Activated gamma-delta T cell (primary cell): ENCODE measurements around the gene CISH.

Source experiments
- DNase-seq: peaks from one replicate; lab custom pipeline; 2025; lab: John Stamatoyannopoulos, UW
- total RNA-seq, 2 donors: gene quantifications; one replicate each; lab custom pipeline; 2026; lab: John Stamatoyannopoulos, UW

The CISH gene
- total RNA-seq, result 157 to 233 reads per million in 2 donors

GRCh38 chr3:50611464-50612233 is at the start of gene CISH:
CISH (minus strand) TSS chr3:50611774; CDS start chr3:50611650, 124 bp downstream.
- DNase-seq, result peak; percentile 87

GRCh38 chr3:50660386-50660785 is 48.8 kb upstream of the CISH start:
- no peak for DNase-seq

GRCh38 chr3:50658831-50659230 is 47.3 kb upstream of the CISH start:
- no peak for DNase-seq

GRCh38 chr3:50658416-50658815 is 46.8 kb upstream of the CISH start:
- DNase-seq, result no peak

GRCh38 chr3:50657816-50658215 is 46.2 kb upstream of the CISH start:
- no peak for DNase-seq

- no peak for DNase-seq
Observed at GRCh38 chr3:50657407-50657806, 45.8 kb upstream of the CISH start.

- no peak for DNase-seq
Observed at GRCh38 chr3:50656417-50657195, 45.0 kb upstream of the CISH start.

GRCh38 chr3:50655009-50655830 is 43.6 kb upstream of the CISH start:
- no peak for DNase-seq

- DNase-seq, result no peak
Observed at GRCh38 chr3:50653937-50654595, 42.5 kb upstream of the CISH start.

GRCh38 chr3:50652709-50653108 is 41.1 kb upstream of the CISH start:
- no peak for DNase-seq

- DNase-seq, result no peak
Observed at GRCh38 chr3:50651920-50652529, 40.5 kb upstream of the CISH start.

GRCh38 chr3:50651445-50651844 is 39.9 kb upstream of the CISH start:
- DNase-seq, result no peak

- no peak for DNase-seq
Observed at GRCh38 chr3:50650018-50650417, 38.4 kb upstream of the CISH start.

- no peak for DNase-seq
Observed at GRCh38 chr3:50649451-50649931, 37.9 kb upstream of the CISH start.

- DNase-seq, result no peak
Observed at GRCh38 chr3:50648944-50649343, 37.4 kb upstream of the CISH start.

GRCh38 chr3:50648313-50648712 is 36.7 kb upstream of the CISH start:
- no peak for DNase-seq

- DNase-seq, result no peak
Observed at GRCh38 chr3:50645378-50645777, 33.8 kb upstream of the CISH start.

- no peak for DNase-seq
Observed at GRCh38 chr3:50644561-50644960, 33.0 kb upstream of the CISH start.

- DNase-seq, result no peak
Observed at GRCh38 chr3:50642382-50642781, 30.8 kb upstream of the CISH start.

- DNase-seq, result no peak
Observed at GRCh38 chr3:50639055-50639494, 27.5 kb upstream of the CISH start.

- DNase-seq, result no peak
Observed at GRCh38 chr3:50637945-50638344, 26.4 kb upstream of the CISH start.
